D721Med (cell line): ENCODE results near the gene INSIG1.

ENCODE experiments used
- DNase-seq: peaks from one replicate; pipeline ENCODE4 v3.0.0; 2011; ENCODE audit warnings: low spot score; ENCODE audit not compliant: insufficient read length
- FAIRE-seq: peaks from 2 replicates; lab custom pipeline; 2011; peaks lifted over from hg19 to GRCh38; lab: Jason Lieb, UNC
- TF ChIP-seq, protein P1 (sequence below): IDR thresholded peaks from 2 replicates; pipeline ENCODE4 v1.5.1; 2012; ENCODE audit warnings: mild to moderate bottlenecking, control low read depth; ENCODE audit not compliant: insufficient read depth; ENCODE audit errors: missing control alignments

The INSIG1 gene

DNA sequence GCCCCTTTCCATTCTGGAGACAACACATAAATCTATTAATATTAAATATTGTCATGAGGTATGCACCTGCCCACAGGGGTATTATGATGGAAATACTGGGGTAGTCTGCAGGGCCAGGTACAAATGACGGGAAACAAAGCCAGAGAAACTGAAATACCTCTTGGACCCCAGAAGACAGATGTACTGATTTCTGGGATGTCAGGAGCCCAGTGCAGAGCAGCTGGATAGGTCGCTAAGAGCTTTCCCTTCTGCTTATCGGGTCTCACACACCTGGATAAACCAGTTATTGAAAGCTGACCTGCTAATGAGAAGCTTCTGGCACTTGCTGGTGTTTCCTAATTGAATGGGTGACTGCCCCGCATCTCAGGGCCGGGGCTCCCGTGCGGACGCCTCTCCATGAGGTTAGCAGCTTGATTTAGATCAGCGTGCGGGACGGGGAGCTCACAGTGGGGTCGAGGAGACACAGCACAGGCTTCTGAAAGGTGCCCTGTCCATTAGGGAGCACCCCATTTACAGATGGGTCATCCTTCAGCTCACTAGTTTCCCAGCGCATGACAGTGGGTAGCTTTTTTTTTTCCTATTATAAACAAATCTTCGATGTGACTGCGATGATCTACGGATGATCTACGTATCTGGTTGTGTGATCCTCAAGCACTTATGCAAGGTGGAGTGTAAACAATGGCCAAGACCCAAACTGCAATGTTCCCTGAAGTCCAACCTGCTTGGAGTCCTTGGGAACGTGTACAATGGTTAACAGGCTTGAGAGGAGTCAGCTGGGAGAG lies 1.5 kb upstream of the INSIG1 start:
- TF ChIP-seq, protein P1, sequence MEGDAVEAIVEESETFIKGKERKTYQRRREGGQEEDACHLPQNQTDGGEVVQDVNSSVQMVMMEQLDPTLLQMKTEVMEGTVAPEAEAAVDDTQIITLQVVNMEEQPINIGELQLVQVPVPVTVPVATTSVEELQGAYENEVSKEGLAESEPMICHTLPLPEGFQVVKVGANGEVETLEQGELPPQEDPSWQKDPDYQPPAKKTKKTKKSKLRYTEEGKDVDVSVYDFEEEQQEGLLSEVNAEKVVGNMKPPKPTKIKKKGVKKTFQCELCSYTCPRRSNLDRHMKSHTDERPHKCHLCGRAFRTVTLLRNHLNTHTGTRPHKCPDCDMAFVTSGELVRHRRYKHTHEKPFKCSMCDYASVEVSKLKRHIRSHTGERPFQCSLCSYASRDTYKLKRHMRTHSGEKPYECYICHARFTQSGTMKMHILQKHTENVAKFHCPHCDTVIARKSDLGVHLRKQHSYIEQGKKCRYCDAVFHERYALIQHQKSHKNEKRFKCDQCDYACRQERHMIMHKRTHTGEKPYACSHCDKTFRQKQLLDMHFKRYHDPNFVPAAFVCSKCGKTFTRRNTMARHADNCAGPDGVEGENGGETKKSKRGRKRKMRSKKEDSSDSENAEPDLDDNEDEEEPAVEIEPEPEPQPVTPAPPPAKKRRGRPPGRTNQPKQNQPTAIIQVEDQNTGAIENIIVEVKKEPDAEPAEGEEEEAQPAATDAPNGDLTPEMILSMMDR = no peak
- DNase-seq (no peak), FAIRE-seq (no peak)

DNA sequence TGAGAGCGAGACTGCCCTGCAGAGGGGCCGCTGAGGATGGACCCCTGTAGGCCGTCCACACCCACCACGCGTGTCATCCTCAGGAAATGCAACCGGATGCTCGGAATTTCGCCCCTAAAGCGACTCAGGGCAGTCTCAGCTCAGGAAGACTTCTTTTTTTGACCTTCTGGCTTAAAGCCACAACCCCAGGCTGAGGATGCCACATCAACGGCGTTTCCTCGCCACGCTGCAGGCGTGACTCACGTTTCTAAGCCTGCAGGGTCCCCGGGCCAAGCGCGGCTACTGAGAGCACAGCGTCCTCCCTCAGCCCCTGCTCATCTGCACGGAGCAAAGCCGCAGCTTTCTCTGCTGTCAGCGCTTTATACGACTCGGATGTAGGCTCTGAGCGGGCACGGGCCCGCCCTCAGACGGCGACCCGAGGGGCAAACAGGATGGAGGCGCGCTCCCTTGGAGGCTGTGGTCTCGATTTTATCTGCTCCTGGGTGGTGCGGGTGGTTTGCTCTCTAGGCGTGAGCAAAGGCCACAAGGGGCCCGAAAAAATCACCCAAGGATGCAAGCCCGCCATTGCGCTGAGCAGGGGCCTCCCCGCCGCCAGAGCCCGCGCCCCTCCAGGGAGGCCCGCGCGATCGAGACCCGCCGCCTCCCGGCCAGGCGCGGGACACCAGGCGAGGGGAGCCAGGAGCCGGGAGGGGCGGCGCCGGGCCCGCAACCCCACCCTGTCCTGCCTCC lies 726 bp upstream of the INSIG1 start:
- TF ChIP-seq, protein P1 = no peak
- FAIRE-seq = no peak
- no peak for DNase-seq

DNA sequence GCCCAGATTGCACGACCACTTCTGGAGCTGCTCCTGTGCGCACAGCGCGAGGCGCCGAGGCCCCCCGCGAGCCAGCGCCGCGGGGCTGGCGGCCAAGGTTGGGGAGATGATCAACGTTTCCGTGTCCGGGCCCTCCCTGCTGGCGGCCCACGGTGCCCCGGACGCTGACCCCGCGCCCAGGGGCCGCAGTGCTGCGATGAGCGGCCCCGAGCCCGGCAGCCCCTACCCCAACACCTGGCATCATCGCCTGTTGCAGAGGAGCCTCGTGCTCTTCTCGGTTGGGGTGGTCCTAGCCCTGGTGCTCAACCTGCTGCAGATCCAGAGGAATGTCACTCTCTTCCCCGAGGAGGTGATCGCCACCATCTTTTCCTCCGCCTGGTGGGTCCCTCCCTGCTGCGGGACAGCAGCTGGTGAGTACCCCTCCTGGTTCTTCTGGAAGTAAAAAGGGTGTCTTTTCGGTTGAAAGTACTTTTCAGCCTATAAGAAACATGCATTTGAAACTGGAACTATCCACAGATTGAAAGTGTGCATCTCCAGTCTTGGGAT lies 683 bp downstream of the INSIG1 start:
- no peak for DNase-seq
- FAIRE-seq = no peak
- TF ChIP-seq, protein P1 = no peak

DNA sequence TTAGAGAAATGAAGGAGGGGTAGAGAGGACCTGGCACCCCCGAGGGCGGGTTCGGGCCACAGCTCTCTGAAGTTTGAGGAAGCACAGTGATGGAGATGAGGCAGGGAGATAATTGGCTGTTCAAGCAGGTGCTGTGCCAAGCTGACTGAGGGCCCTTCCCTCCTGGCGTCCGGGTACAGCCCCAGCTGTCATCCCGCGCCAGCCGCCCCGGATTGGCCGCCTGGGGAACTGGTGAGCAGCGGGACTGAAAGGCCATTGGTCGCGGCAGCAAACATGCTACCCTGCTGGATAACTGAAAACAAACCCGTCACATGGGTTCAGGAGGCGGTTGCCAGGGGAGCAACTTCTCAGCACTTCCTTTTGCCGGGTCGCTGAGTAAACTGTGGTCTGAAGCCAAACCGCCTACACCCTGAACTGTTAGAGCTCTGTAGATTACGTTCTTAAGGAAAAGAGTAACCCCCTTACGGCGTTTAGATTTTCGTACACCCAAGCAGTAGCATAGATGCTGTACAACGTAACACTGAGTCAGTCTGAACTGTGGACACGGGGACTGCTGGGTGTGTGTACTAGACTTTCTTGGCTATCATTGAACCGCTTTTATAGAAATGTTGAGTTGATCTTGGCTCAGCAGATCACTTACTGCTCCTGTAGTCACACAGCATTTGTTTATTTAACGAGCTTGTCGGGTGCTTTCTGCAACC lies 1.3 kb downstream of the INSIG1 start:
- FAIRE-seq (no peak), DNase-seq (no peak)
- TF ChIP-seq, protein P1 = no peak

DNA sequence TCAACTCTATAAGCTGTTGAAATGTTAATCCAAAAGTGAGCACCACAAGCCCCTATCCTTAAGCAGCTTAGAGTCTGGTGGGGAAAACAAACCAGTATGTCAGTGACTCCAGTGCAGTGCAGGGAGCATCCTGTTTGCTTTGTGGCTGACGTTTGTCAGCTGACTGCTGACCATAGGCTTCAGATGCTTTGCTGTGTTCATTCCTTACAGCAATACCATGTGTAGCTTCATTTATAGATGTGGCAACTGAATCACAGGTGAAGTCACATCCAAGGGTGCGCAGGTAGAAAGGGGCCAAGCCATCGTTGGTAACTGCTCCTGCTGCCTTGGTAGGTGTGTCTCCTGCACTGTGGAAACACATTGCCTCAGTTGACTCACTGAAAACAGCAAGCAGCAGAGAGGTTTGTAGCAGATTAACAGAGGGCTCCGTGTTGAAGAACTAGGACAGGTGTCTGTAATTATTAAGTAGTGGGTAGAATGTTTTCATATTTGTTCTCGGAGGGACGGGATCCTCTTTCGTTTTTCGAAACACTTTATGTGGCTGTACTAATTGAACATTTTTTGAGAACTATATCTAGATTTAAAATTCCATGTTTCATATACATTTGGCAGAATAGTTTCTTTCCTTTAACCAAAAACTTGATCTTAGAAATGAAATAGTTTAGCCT lies 2.0 kb downstream of the INSIG1 start:
- DNase-seq (no peak), FAIRE-seq (peak; percentile 32)
- TF ChIP-seq, protein P1 = no peak

DNA sequence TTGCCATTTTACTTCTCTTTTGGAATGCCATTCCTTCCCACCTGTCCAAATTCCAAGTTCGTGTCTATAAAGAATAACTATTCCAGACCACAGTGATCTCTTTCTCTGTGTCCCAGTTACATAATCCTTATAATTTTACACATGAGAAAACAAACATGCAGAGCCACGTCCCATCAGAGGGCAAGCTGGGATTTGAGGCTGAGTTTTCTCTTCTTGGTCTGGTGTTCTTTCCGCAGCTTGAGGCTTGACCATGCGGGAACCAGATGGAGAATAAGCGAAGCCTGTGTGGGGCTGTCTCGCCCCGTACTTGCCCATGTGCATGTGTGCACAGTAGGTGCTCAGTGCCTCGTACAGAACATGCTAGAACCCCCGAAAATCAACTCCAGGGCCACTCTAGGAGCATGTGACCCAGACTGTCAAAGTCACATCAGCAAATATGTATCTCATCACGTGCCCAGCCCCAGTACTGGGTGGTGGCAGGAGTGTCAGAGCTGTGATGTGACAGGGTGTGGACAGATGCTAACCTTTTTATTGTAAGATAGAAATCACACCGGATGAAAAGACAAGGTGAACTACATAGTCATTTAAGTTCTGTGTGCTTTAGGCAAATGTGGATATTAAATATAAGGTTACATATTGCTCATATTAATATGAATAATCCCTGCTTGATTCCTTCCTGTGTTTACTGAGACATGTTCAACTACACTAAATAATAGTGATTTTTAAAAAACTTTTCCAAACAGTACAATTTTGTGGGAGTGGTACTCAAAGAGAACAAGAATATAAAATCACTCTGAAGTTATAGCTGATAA lies 3.2 kb downstream of the INSIG1 start:
- TF ChIP-seq, protein P1 = no peak
- DNase-seq (no peak), FAIRE-seq (no peak)
